Measurements from ENCODE around the gene RIC3.

Gene RIC3

GRCh38 chr11:8107642-8108041 is 61.2 kb downstream of the RIC3 start:
- no peaks in the 10 kb centered on the region for H3K9me3 ChIP-seq (ENCODE audit: low read length)
- no peak overlapping the region for H2AFZ ChIP-seq (ENCODE audit: low read depth, low read length)
- peaks cover 52% of the 10 kb centered on the region for H3K36me3 ChIP-seq (ENCODE audit: insufficient read depth, low read length)
- H3K4me3 ChIP-seq (ENCODE audit: low read length), result no peak overlapping the region
- H3K4me1 ChIP-seq (ENCODE audit: insufficient read depth, low read length), result no peaks in the 10 kb centered on the region
- H3K27me3 ChIP-seq (ENCODE audit: insufficient read depth, low read length), result no peaks in the 10 kb centered on the region

- Histone ChIP-seq H2AFZ (ENCODE audit: low read depth, low read length) (no peak overlapping the region), H3K9me3 (ENCODE audit: low read length) (no peaks in the 10 kb centered on the region), H3K27me3 (ENCODE audit: insufficient read depth, low read length) (no peaks in the 10 kb centered on the region), H3K4me3 (ENCODE audit: low read length) (no peak overlapping the region), H3K36me3 (ENCODE audit: insufficient read depth, low read length) (peaks cover 60% of the 10 kb centered on the region), H3K4me1 (ENCODE audit: insufficient read depth, low read length) (no peaks in the 10 kb centered on the region)
Observed at GRCh38 chr11:8106679-8107078, 62.1 kb downstream of the RIC3 start.

DNA sequence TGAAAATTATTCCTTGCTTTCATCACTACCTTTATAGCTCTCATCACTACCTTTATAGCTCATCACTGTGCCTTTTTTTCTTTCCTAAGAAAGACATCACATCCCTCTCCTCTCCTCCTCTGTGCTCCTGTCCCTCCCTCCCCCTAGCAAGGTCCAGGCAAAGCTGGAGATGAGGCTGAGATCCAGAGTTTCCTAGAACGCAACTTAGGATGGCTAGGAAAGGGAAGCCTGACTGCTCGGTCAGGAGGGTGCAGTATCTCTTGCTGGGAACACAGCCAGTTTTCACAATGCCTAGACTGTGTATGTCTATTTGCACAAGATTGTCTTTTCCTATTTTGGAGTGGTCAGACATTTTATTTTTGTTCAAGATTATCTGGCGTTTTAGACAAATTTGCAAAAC is 63.2 kb downstream of the RIC3 start:
- Histone ChIP-seq H3K36me3 (ENCODE audit: insufficient read depth, low read length) (peaks cover 70% of the 10 kb centered on the region), H3K4me1 (ENCODE audit: insufficient read depth, low read length) (no peaks in the 10 kb centered on the region), H2AFZ (ENCODE audit: low read depth, low read length) (no peak overlapping the region), H3K4me3 (ENCODE audit: low read length) (no peak overlapping the region), H3K9me3 (ENCODE audit: low read length) (no peaks in the 10 kb centered on the region), H3K27me3 (ENCODE audit: insufficient read depth, low read length) (no peaks in the 10 kb centered on the region)

GRCh38 chr11:8105133-8105532 is 63.7 kb downstream of the RIC3 start:
- Histone ChIP-seq H3K27me3 (ENCODE audit: insufficient read depth, low read length) (no peaks in the 10 kb centered on the region), H3K4me1 (ENCODE audit: insufficient read depth, low read length) (no peaks in the 10 kb centered on the region), H3K4me3 (ENCODE audit: low read length) (no peak overlapping the region), H2AFZ (ENCODE audit: low read depth, low read length) (no peak overlapping the region), H3K36me3 (ENCODE audit: insufficient read depth, low read length) (peaks cover 70% of the 10 kb centered on the region), H3K9me3 (ENCODE audit: low read length) (no peaks in the 10 kb centered on the region)

DNA sequence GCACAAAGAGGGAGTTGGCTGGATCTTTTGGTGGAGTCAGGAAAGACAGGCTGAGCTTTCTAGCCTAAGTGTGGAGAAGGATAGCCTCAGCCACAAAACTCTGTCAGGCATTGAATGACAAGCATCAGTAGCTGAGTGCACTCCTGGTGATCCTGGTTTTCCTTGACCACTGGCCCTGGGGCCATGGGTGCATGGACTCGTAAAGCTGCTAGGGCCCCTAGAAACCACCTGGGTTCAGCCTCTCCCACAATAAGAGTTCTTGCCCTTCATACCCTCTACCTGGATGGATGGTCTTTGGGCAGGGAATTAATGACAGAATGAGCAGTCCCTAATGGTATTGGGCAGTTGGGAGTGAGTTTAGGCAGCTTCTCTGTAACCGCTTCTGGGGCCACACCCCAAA is 64.9 kb downstream of the RIC3 start:
- Histone ChIP-seq H3K36me3 (ENCODE audit: insufficient read depth, low read length) (peaks cover 79% of the 10 kb centered on the region), H2AFZ (ENCODE audit: low read depth, low read length) (no peak overlapping the region), H3K9me3 (ENCODE audit: low read length) (no peaks in the 10 kb centered on the region), H3K4me1 (ENCODE audit: insufficient read depth, low read length) (no peaks in the 10 kb centered on the region), H3K27me3 (ENCODE audit: insufficient read depth, low read length) (no peaks in the 10 kb centered on the region), H3K4me3 (ENCODE audit: low read length) (no peak overlapping the region)

- H3K36me3 ChIP-seq (ENCODE audit: insufficient read depth, low read length), result peaks cover 87% of the 10 kb centered on the region
- H3K27me3 ChIP-seq (ENCODE audit: insufficient read depth, low read length), result no peaks in the 10 kb centered on the region
Observed at GRCh38 chr11:8102965-8103364, 65.9 kb downstream of the RIC3 start.

DNA sequence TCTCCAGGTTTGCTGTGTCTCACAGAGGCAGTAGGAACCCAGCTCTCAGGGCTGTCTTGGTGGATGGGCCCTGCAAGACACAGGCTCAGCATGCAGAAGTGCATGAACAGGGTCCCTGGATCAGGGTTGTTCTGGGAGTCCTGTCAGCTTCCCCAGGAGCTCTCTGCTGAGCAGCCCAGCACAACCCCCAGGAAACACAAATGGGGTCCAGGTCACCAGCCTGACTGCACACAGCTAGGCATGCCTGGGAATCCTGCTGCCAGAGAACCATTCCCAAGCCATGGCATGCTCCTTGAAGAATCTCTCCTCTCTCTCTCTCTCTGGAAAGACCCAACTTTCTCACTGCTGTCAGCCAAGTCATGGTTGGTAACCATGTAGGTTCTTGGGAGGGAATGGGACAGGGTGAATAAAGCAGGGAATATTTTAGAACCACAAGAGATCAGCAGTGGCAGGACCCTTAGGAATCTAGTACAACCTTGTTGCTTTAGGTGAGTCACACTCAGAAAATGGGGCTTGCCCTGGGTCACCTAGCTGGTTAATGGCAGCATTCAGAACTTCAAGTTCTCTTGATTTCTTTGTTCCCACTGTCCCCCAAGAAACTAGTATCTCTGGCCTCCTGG is 66.4 kb downstream of the RIC3 start:
- H3K36me3 ChIP-seq (ENCODE audit: insufficient read depth, low read length), result peaks cover 91% of the 10 kb centered on the region
- no peaks in the 10 kb centered on the region for H3K27me3 ChIP-seq (ENCODE audit: insufficient read depth, low read length)
- H2AFZ ChIP-seq (ENCODE audit: low read depth, low read length), result no peak overlapping the region
- no peak overlapping the region for H3K4me3 ChIP-seq (ENCODE audit: low read length)
- no peaks in the 10 kb centered on the region for H3K4me1 ChIP-seq (ENCODE audit: insufficient read depth, low read length)
- no peaks in the 10 kb centered on the region for H3K9me3 ChIP-seq (ENCODE audit: low read length)

More at GRCh38 chr11:8102965-8103364, 65.9 kb downstream of the RIC3 start:
- Histone ChIP-seq H3K4me1 (ENCODE audit: insufficient read depth, low read length) (no peaks in the 10 kb centered on the region), H3K4me3 (ENCODE audit: low read length) (no peak overlapping the region), H2AFZ (ENCODE audit: low read depth, low read length) (no peak overlapping the region), H3K9me3 (ENCODE audit: low read length) (no peaks in the 10 kb centered on the region)

- no peak overlapping the region for H3K4me3 ChIP-seq (ENCODE audit: low read length)
- H3K27me3 ChIP-seq (ENCODE audit: insufficient read depth, low read length), result no peaks in the 10 kb centered on the region
- no peaks in the 10 kb centered on the region for H3K9me3 ChIP-seq (ENCODE audit: low read length)
- peaks cover 93% of the 10 kb centered on the region for H3K36me3 ChIP-seq (ENCODE audit: insufficient read depth, low read length)
- no peak overlapping the region for H2AFZ ChIP-seq (ENCODE audit: low read depth, low read length)
- no peaks in the 10 kb centered on the region for H3K4me1 ChIP-seq (ENCODE audit: insufficient read depth, low read length)
Observed at GRCh38 chr11:8101421-8101820, 67.4 kb downstream of the RIC3 start.

GRCh38 chr11:8100605-8101004 is 68.2 kb downstream of the RIC3 start:
- H3K36me3 ChIP-seq (ENCODE audit: insufficient read depth, low read length), result peaks cover 93% of the 10 kb centered on the region
- no peaks in the 10 kb centered on the region for H3K4me1 ChIP-seq (ENCODE audit: insufficient read depth, low read length)
- no peaks in the 10 kb centered on the region for H3K27me3 ChIP-seq (ENCODE audit: insufficient read depth, low read length)
- H3K9me3 ChIP-seq (ENCODE audit: low read length), result no peaks in the 10 kb centered on the region
- H2AFZ ChIP-seq (ENCODE audit: low read depth, low read length), result no peak overlapping the region
- H3K4me3 ChIP-seq (ENCODE audit: low read length), result no peak overlapping the region

- no peak overlapping the region for H2AFZ ChIP-seq (ENCODE audit: low read depth, low read length)
- peaks cover 93% of the 10 kb centered on the region for H3K36me3 ChIP-seq (ENCODE audit: insufficient read depth, low read length)
- no peaks in the 10 kb centered on the region for H3K9me3 ChIP-seq (ENCODE audit: low read length)
- H3K4me1 ChIP-seq (ENCODE audit: insufficient read depth, low read length), result no peaks in the 10 kb centered on the region
- no peaks in the 10 kb centered on the region for H3K27me3 ChIP-seq (ENCODE audit: insufficient read depth, low read length)
- no peak overlapping the region for H3K4me3 ChIP-seq (ENCODE audit: low read length)
Observed at GRCh38 chr11:8100158-8100557, 68.7 kb downstream of the RIC3 start.

DNA sequence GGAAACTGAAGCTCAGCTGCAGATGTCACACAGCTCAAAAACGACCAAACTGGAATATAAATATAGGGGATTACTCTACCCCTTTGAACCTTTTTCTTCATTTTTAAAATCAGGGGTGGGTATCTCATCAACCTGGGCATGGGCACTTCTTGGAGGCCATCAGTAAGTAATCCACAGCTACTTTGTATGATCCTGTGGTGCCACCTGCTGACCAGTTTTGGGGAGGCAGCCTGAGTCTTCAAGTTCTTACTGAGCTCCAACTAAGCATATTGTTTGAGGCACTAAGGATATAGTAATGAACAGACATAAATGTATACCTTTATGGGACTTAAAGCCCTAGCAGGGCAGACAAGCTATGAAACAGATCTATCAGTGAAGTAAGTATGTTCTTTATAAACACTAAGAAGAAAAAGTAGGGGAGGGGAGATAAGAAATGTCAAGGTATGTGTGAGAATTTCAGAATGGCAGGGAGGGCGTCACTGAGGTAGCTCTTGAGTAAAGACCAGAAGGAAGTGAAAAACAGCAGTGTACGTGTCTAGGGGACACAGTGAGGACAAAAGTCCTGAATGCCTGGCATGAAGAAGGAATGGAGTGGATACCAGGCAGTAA is 69.4 kb downstream of the RIC3 start:
- Histone ChIP-seq H3K9me3 (ENCODE audit: low read length) (no peaks in the 10 kb centered on the region), H2AFZ (ENCODE audit: low read depth, low read length) (no peak overlapping the region), H3K4me3 (ENCODE audit: low read length) (no peak overlapping the region), H3K4me1 (ENCODE audit: insufficient read depth, low read length) (no peaks in the 10 kb centered on the region), H3K27me3 (ENCODE audit: insufficient read depth, low read length) (no peaks in the 10 kb centered on the region), H3K36me3 (ENCODE audit: insufficient read depth, low read length) (peaks cover 93% of the 10 kb centered on the region)

DNA sequence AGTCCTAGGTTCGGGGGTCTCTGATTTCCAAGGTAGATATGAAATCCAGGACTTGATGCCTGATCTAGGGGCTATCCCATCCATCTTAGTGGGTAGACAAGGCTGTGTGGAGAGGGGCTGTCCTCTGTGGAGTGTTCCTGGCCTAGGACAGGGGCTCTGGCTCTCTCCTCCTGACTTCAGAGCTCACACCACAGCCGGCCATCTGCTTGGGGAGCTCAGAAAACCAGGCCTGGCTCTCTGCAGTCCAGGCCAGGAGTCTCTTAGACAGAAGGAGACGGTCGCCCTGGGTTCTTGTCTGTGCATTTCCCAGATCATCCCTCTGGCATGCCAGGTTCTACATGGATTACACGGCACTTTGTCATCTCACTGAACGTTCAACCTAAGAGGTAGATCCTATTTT is 69.9 kb downstream of the RIC3 start:
- Histone ChIP-seq H3K4me3 (ENCODE audit: low read length) (no peak overlapping the region), H2AFZ (ENCODE audit: low read depth, low read length) (no peak overlapping the region), H3K9me3 (ENCODE audit: low read length) (no peaks in the 10 kb centered on the region), H3K4me1 (ENCODE audit: insufficient read depth, low read length) (no peaks in the 10 kb centered on the region), H3K27me3 (ENCODE audit: insufficient read depth, low read length) (no peaks in the 10 kb centered on the region), H3K36me3 (ENCODE audit: insufficient read depth, low read length) (peaks cover 93% of the 10 kb centered on the region)

GRCh38 chr11:8098361-8098760 is 70.5 kb downstream of the RIC3 start:
- H3K9me3 ChIP-seq (ENCODE audit: low read length), result no peaks in the 10 kb centered on the region
- no peaks in the 10 kb centered on the region for H3K4me1 ChIP-seq (ENCODE audit: insufficient read depth, low read length)
- H3K27me3 ChIP-seq (ENCODE audit: insufficient read depth, low read length), result no peaks in the 10 kb centered on the region
- H2AFZ ChIP-seq (ENCODE audit: low read depth, low read length), result no peak overlapping the region
- H3K4me3 ChIP-seq (ENCODE audit: low read length), result no peak overlapping the region
- peaks cover 93% of the 10 kb centered on the region for H3K36me3 ChIP-seq (ENCODE audit: insufficient read depth, low read length)

- no peak overlapping the region for H3K4me3 ChIP-seq (ENCODE audit: low read length)
- no peaks in the 10 kb centered on the region for H3K4me1 ChIP-seq (ENCODE audit: insufficient read depth, low read length)
- peaks cover 90% of the 10 kb centered on the region for H3K36me3 ChIP-seq (ENCODE audit: insufficient read depth, low read length)
- H3K9me3 ChIP-seq (ENCODE audit: low read length), result no peaks in the 10 kb centered on the region
- no peaks in the 10 kb centered on the region for H3K27me3 ChIP-seq (ENCODE audit: insufficient read depth, low read length)
- H2AFZ ChIP-seq (ENCODE audit: low read depth, low read length), result no peak overlapping the region
Observed at GRCh38 chr11:8097926-8098325, 70.9 kb downstream of the RIC3 start.
